Muscle of back (tissue), 11 donors: Measurements from ENCODE around the gene ABCA1. TPM values are rescaled to one million over a fixed set of nuclear protein-coding genes. Genes with fewer than 3 reads are reported as not detected.
A peak's percentile ranks its signal among the peaks of the same experiment; 100 is the strongest.
"Not testable (repeated sequence)": the region's sequence is repeated elsewhere in the genome, so short reads cannot be mapped to it uniquely, and the experiment has no call there.

Source experiments
- DNase-seq, 3 donors: peaks; one replicate each; pipeline versions ENCODE4 v3.0.0 to v3.0.0-alpha.2; 2013
- polyA plus RNA-seq, 10 donors: library from polyadenylated mRNA; unstranded; fragments of 120-200 nt; gene quantifications; one replicate each; pipeline ENCODE4 v1.2.1, GENCODE V29; 2013; ENCODE audit not compliant: insufficient read length in 10 of 10

Gene ABCA1
- polyA plus RNA-seq, 10 donors = 4.4 to 7.2 (median 6.0) TPM

GRCh38 chr9:104869811-104870210 lies 58.1 kb downstream of the ABCA1 start:
- no peak for DNase-seq

- peak; percentile 81 to 91 (median 83) for DNase-seq
Observed at GRCh38 chr9:104868687-104869404, 59.1 kb downstream of the ABCA1 start.

GRCh38 chr9:104868303-104868686 lies 59.7 kb downstream of the ABCA1 start:
- peak in 1 of 3 donors; percentile 27 for DNase-seq

GRCh38 chr9:104866191-104866590 lies 61.8 kb downstream of the ABCA1 start:
- no peak for DNase-seq

- peak in 2 of 3 donors; percentile 56 to 69 for DNase-seq
Observed at GRCh38 chr9:104864675-104865104, 63.3 kb downstream of the ABCA1 start.

GRCh38 chr9:104863180-104863883 lies 64.6 kb downstream of the ABCA1 start:
- peak; percentile 65 to 83 (median 69) for DNase-seq

GRCh38 chr9:104861397-104861796 lies 66.6 kb downstream of the ABCA1 start:
- DNase-seq = no peak

GRCh38 chr9:104860263-104860662 lies 67.7 kb downstream of the ABCA1 start:
- peak in 1 of 3 donors; percentile 44 for DNase-seq

- DNase-seq = no peak
Observed at GRCh38 chr9:104858846-104859245, 69.1 kb downstream of the ABCA1 start.

GRCh38 chr9:104858271-104858670 lies 69.7 kb downstream of the ABCA1 start:
- peak in 2 of 3 donors; percentile 48 to 53 for DNase-seq

GRCh38 chr9:104856413-104856941 lies 71.5 kb downstream of the ABCA1 start:
- no peak for DNase-seq

- no peak for DNase-seq
Observed at GRCh38 chr9:104855807-104856206, 72.1 kb downstream of the ABCA1 start.

- DNase-seq = not testable (repeated sequence)
Observed at GRCh38 chr9:104855258-104855657, 72.7 kb downstream of the ABCA1 start.

GRCh38 chr9:104854613-104855012 lies 73.3 kb downstream of the ABCA1 start:
- no peak for DNase-seq

GRCh38 chr9:104853683-104854082 lies 74.3 kb downstream of the ABCA1 start:
- DNase-seq = no peak

GRCh38 chr9:104853159-104853558 lies 74.8 kb downstream of the ABCA1 start:
- DNase-seq = no peak

- DNase-seq = no peak
Observed at GRCh38 chr9:104851546-104851920, 76.4 kb downstream of the ABCA1 start.

GRCh38 chr9:104850786-104851545 lies 77.0 kb downstream of the ABCA1 start:
- no peak for DNase-seq

GRCh38 chr9:104849023-104849422 lies 78.9 kb downstream of the ABCA1 start:
- no peak for DNase-seq

- no peak for DNase-seq
Observed at GRCh38 chr9:104844710-104845109, 83.2 kb downstream of the ABCA1 start.

GRCh38 chr9:104843644-104844240 lies 84.2 kb downstream of the ABCA1 start:
- DNase-seq = no peak

- DNase-seq = no peak
Observed at GRCh38 chr9:104842698-104843097, 85.3 kb downstream of the ABCA1 start.
